HG03439 (cell line): ENCODE measurements around the gene EIF4E2.
"Not testable (repeated sequence)": the region's sequence is repeated elsewhere in the genome, so short reads cannot be mapped to it uniquely, and the experiment has no call there.

Experiments
- ATAC-seq: cut with Tn5 transposase; IDR thresholded peaks from one replicate; pipeline ENCODE4 v1.9.1; 2021; ENCODE audit warnings: mild to moderate bottlenecking, moderate library complexity; ENCODE audit not compliant: unreplicated experiment

EIF4E2 gene

GRCh38 chr2:232556426-232556825 is 5.9 kb downstream of the EIF4E2 start:
- no peak for ATAC-seq

- ATAC-seq: no peak
Observed at GRCh38 chr2:232562515-232563151, 12.1 kb downstream of the EIF4E2 start.

GRCh38 chr2:232563580-232563979 is 13.1 kb downstream of the EIF4E2 start:
- ATAC-seq: no peak

GRCh38 chr2:232567721-232568120 is 17.2 kb downstream of the EIF4E2 start:
- no peak for ATAC-seq

GRCh38 chr2:232568161-232568560 is 17.7 kb downstream of the EIF4E2 start:
- no peak for ATAC-seq

- ATAC-seq: no peak
Observed at GRCh38 chr2:232569541-232569940, 19.1 kb downstream of the EIF4E2 start.

- ATAC-seq: not testable (repeated sequence)
Observed at GRCh38 chr2:232570481-232570880, 20.0 kb downstream of the EIF4E2 start.

GRCh38 chr2:232571026-232571474 is 20.6 kb downstream of the EIF4E2 start:
- ATAC-seq: no peak

- ATAC-seq: no peak
Observed at GRCh38 chr2:232573042-232573441, 22.6 kb downstream of the EIF4E2 start.

- ATAC-seq: no peak
Observed at GRCh38 chr2:232573771-232574435, 23.4 kb downstream of the EIF4E2 start.

GRCh38 chr2:232574674-232575403 is 24.4 kb downstream of the EIF4E2 start:
- no peak for ATAC-seq

GRCh38 chr2:232575404-232575746 is 24.9 kb downstream of the EIF4E2 start:
- ATAC-seq: no peak

- ATAC-seq: no peak
Observed at GRCh38 chr2:232576995-232577394, 26.5 kb downstream of the EIF4E2 start.

GRCh38 chr2:232577841-232578240 is 27.4 kb downstream of the EIF4E2 start:
- no peak for ATAC-seq

GRCh38 chr2:232578626-232579025 is 28.1 kb downstream of the EIF4E2 start:
- no peak for ATAC-seq

- ATAC-seq: no peak
Observed at GRCh38 chr2:232580648-232580981, 30.1 kb downstream of the EIF4E2 start.

GRCh38 chr2:232581725-232582124 is 31.2 kb downstream of the EIF4E2 start:
- no peak for ATAC-seq

GRCh38 chr2:232584238-232584637 is 33.7 kb downstream of the EIF4E2 start:
- ATAC-seq: no peak

GRCh38 chr2:232586943-232587505 is 36.5 kb downstream of the EIF4E2 start:
- no peak for ATAC-seq

- no peak for ATAC-seq
Observed at GRCh38 chr2:232587512-232587911, 37.0 kb downstream of the EIF4E2 start.

- no peak for ATAC-seq
Observed at GRCh38 chr2:232588031-232588430, 37.5 kb downstream of the EIF4E2 start.
